Stimulated activated CD8-positive, alpha-beta memory T cell treated with anti-CD3 and anti-CD28 coated beads, Interleukin-12 subunit alpha, Interleukin-12 subunit beta, amount 100 ng/mL, for 24 hours (primary cell): ENCODE data around the gene NSDHL.

Experiments
- DNase-seq: peaks from one replicate; pipeline ENCODE4 v3.0.0-alpha.2; 2020; ENCODE audit errors: extremely low read depth

Gene NSDHL

GRCh38 chrX:152913910-152914309 is 83.0 kb downstream of the NSDHL start:
- no peak for DNase-seq

GRCh38 chrX:152915541-152916241 is 84.8 kb downstream of the NSDHL start:
- DNase-seq, result no peak

- DNase-seq, result no peak
These were observed 87.1 kb downstream of the NSDHL start for GRCh38 chrX:152917656-152918579.

GRCh38 chrX:152918707-152919106 is 87.8 kb downstream of the NSDHL start:
- DNase-seq, result no peak
